Panc1 (cell line): ENCODE data around the gene LRP1B. TPM values are rescaled to one million over a fixed set of nuclear protein-coding genes. Genes with fewer than 3 reads are reported as not detected.

Source experiments
- ATAC-seq: fragments of 200-7000 bp; cut with Tn5 transposase; 2 replicates; pipeline ENCODE4 v1.9.1; 2020; ENCODE audit warnings: mild to moderate bottlenecking, moderate library complexity
- BruUV-seq: library from RNA; stranded (reverse); fragments of 400-500 nt; replicated peaks from 2 replicates; lab custom pipeline; 2021; lab: Mats Ljungman, UMichigan
- CTCF ChIA-PET: fragments of 300-600 bp; sonication (Branson Sonifier 250); formaldehyde crosslinking; loops from one replicate; lab custom pipeline; 2022; ENCODE audit warnings: antibody characterized with exemption; lab: Charles Lee
- POLR2A ChIA-PET: fragments of 300-600 bp; sonication (Branson Sonifier 250); formaldehyde crosslinking; loops from one replicate; lab custom pipeline; 2022; ENCODE audit warnings: antibody characterized with exemption; lab: Charles Lee
- DNase-seq: peaks from one replicate; pipeline ENCODE4 v3.0.0-alpha.2; 2010; ENCODE audit warnings: low read depth, low spot score
- H3K27ac ChIP-seq: 2 replicates; pipeline ENCODE4 v1.5.1; 2011; ENCODE audit warnings: mild to moderate bottlenecking, low read length, inconsistent platforms
- H3K27me3 ChIP-seq: fragments of 200-500 bp; sonication (Bioruptor generic); 2 replicates; pipeline ENCODE4 v1.6.0; 2014; ENCODE audit warnings: low read length, inconsistent platforms; ENCODE audit not compliant: control insufficient read depth, insufficient read depth
- H3K36me3 ChIP-seq: fragments of 200-500 bp; sonication (Bioruptor generic); 2 replicates; pipeline ENCODE4 v1.5.1; 2014; ENCODE audit warnings: inconsistent platforms, mild to moderate bottlenecking, low read length, moderate library complexity; ENCODE audit not compliant: control insufficient read depth, insufficient read depth
- H3K4me1 ChIP-seq: 2 replicates; pipeline ENCODE4 v1.5.1; 2011; ENCODE audit warnings: inconsistent platforms, mild to moderate bottlenecking, low read length, moderate library complexity; ENCODE audit not compliant: control insufficient read depth, insufficient read depth
- H3K4me3 ChIP-seq, 2 experiments: 2 replicates each; pipeline ENCODE4 v1.5.1; 2011 to 2012; ENCODE audit warnings: low read depth in 2 of 2, low read length in 2 of 2, mild to moderate bottlenecking in 2 of 2, inconsistent platforms in 1 of 2, moderate library complexity in 1 of 2
- H3K9me3 ChIP-seq: fragments of 200-500 bp; sonication (Bioruptor generic); 2 replicates; pipeline ENCODE4 v1.5.1; 2014; ENCODE audit warnings: low read depth, mild to moderate bottlenecking, inconsistent platforms, low read length, moderate library complexity; ENCODE audit not compliant: control insufficient read depth, insufficient read depth
- CTCF ChIP-seq: fragments of 450-650 bp; IDR thresholded peaks from 2 replicates; pipeline ENCODE4 v1.5.1; 2017; ENCODE audit warnings: mild to moderate bottlenecking
- POLR2AphosphoS5 ChIP-seq: IDR thresholded peaks from 2 replicates; pipeline ENCODE4 v1.6.1; 2012; ENCODE audit warnings: mild to moderate bottlenecking, low read depth, low read length, moderate library complexity
- REST ChIP-seq, 2 experiments: IDR thresholded peaks; 2 replicates each; pipeline ENCODE4 v1.6.1; 2011 to 2012; ENCODE audit warnings: low read depth in 2 of 2, control low read depth in 1 of 2, low read length in 1 of 2, mild to moderate bottlenecking in 1 of 2, moderate library complexity in 1 of 2; ENCODE audit not compliant: insufficient read depth in 1 of 2
- SIN3A ChIP-seq: IDR thresholded peaks from 2 replicates; pipeline ENCODE4 v1.6.1; 2012; ENCODE audit warnings: low read depth, mild to moderate bottlenecking, low read length, moderate library complexity, borderline replicate concordance; ENCODE audit not compliant: insufficient read depth
- TCF7L2 ChIP-seq: IDR thresholded peaks from 2 replicates; pipeline ENCODE4 v1.6.1; 2011; ENCODE audit warnings: mild to moderate bottlenecking, low read depth, low read length, inconsistent platforms
- in situ Hi-C: cut with HindIII; loops from 2 replicates; pipeline ENCODE4 v1.10.0; 2016; ENCODE audit warnings: low sequenced_read_pairs, low pct_unique_long_range_greater_than_20kb
- intact Hi-C: fragments of 100-400 bp; cut with micrococcal nuclease; formaldehyde crosslinking; loops from one replicate; pipeline ENCODE4 v1.10.0; 2022; ENCODE audit not compliant: unreplicated experiment
- total RNA-seq: library from RNA; stranded (reverse); gene quantifications from one replicate; pipeline ENCODE4 v1.2.1, GENCODE V29; 2021; ENCODE audit not compliant: unreplicated experiment

Gene LRP1B
- total RNA-seq, 1 experiment from 2014 or later, result 0.54 TPM

GRCh38 chr2:142076317-142076716 is 54.5 kb downstream of the LRP1B start:
- H3K9me3 ChIP-seq, result no peaks in the 10 kb centered on the region
- no peak for TF ChIP-seq POLR2AphosphoS5
- no peak for TF ChIP-seq TCF7L2
- TF ChIP-seq SIN3A, result no peak
- TF ChIP-seq CTCF, result no peak
- TF ChIP-seq REST (IDR thresholded peaks at IDR 0.05; ENCODE audit: insufficient read depth in 1 of 2, low read depth in 2 of 2, low read length in 1 of 2), result no peak
- H3K27ac ChIP-seq, result no peak overlapping the region
- no TSS peak for BruUV-seq
- DNase-seq (no peak), ATAC-seq (no peak)
- H3K4me3 ChIP-seq, result no peak overlapping the region
- no peaks in the 10 kb centered on the region for H3K27me3 ChIP-seq
- no peaks in the 10 kb centered on the region; the same call in 1 of the 2 replicates for H3K36me3 ChIP-seq
- intact Hi-C loops (no loop called here), in situ Hi-C loops (no loop called here)
- CTCF ChIA-PET, result no interaction called here
- H3K4me1 ChIP-seq, result no peaks in the 10 kb centered on the region
- POLR2A ChIA-PET, result no interaction called here

- BruUV-seq, result no TSS peak
- H3K27me3 ChIP-seq, result no peaks in the 10 kb centered on the region
- H3K27ac ChIP-seq, result no peak overlapping the region
- no peaks in the 10 kb centered on the region for H3K9me3 ChIP-seq
- H3K36me3 ChIP-seq, result no peaks in the 10 kb centered on the region; the same call in 1 of the 2 replicates
- POLR2A ChIA-PET, result no interaction called here
- H3K4me1 ChIP-seq, result no peaks in the 10 kb centered on the region
- no peak overlapping the region for H3K4me3 ChIP-seq
- no peak for TF ChIP-seq SIN3A
- no peak for TF ChIP-seq REST (IDR thresholded peaks at IDR 0.05; ENCODE audit: insufficient read depth in 1 of 2, low read depth in 2 of 2, low read length in 1 of 2)
- TF ChIP-seq POLR2AphosphoS5, result no peak
- TF ChIP-seq TCF7L2, result no peak
- TF ChIP-seq CTCF, result no peak
- CTCF ChIA-PET, result no interaction called here
- in situ Hi-C loops, result no loop called here
- intact Hi-C loops, result no loop called here
- ATAC-seq (no peak), DNase-seq (no peak)
Measured at GRCh38 chr2:142075826-142076225, 55.0 kb downstream of the LRP1B start.
